ENCODE data around the gene NXPE1. TPM values are rescaled to one million over a fixed set of nuclear protein-coding genes. Genes with fewer than 3 reads are reported as not detected.
"Not testable (repeated sequence)": the region's sequence is repeated elsewhere in the genome, so short reads cannot be mapped to it uniquely, and the experiment has no call there.

NXPE1 gene
- total RNA-seq, 1 donor from 2014 or later = not detected

DNA sequence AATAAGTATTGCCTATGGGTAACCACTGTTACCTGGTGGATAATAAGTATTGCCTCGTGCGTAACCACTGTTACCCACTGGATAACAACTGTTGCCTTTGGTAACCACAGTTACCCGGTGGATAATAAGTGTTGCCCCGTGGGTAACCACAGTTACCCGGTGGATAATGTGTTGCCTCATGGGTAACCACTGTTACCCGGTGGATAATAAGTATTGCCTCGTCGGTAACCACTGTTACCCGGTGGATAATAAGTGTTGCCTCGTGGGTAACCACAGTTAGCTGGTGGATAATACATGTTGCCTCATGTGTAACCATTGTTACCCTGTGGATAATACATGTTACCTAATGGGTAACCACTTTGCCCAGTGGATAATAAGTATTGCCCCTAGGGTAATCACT lies 45.7 kb upstream of the NXPE1 start:
- H3K4me3 Mint-ChIP-seq (ENCODE audit: low read depth) = no peak overlapping the region
- H3K36me3 Mint-ChIP-seq (ENCODE audit: insufficient read depth) = no peaks in the 10 kb centered on the region
- DNase-seq (ENCODE audit: low spot score, unreplicated experiment) = no peak
- H3K27me3 Mint-ChIP-seq = no peaks in the 10 kb centered on the region
- H3K27ac Mint-ChIP-seq = no peak overlapping the region
- TF ChIP-seq, protein P1, sequence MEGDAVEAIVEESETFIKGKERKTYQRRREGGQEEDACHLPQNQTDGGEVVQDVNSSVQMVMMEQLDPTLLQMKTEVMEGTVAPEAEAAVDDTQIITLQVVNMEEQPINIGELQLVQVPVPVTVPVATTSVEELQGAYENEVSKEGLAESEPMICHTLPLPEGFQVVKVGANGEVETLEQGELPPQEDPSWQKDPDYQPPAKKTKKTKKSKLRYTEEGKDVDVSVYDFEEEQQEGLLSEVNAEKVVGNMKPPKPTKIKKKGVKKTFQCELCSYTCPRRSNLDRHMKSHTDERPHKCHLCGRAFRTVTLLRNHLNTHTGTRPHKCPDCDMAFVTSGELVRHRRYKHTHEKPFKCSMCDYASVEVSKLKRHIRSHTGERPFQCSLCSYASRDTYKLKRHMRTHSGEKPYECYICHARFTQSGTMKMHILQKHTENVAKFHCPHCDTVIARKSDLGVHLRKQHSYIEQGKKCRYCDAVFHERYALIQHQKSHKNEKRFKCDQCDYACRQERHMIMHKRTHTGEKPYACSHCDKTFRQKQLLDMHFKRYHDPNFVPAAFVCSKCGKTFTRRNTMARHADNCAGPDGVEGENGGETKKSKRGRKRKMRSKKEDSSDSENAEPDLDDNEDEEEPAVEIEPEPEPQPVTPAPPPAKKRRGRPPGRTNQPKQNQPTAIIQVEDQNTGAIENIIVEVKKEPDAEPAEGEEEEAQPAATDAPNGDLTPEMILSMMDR (IDR thresholded peaks at IDR 0.05; ENCODE audit: unreplicated experiment) = no peak
- H3K4me1 Mint-ChIP-seq (ENCODE audit: low read depth) = no peaks in the 10 kb centered on the region
- peaks cover 18% of the 10 kb centered on the region for H3K9me3 Mint-ChIP-seq (ENCODE audit: low read depth)

DNA sequence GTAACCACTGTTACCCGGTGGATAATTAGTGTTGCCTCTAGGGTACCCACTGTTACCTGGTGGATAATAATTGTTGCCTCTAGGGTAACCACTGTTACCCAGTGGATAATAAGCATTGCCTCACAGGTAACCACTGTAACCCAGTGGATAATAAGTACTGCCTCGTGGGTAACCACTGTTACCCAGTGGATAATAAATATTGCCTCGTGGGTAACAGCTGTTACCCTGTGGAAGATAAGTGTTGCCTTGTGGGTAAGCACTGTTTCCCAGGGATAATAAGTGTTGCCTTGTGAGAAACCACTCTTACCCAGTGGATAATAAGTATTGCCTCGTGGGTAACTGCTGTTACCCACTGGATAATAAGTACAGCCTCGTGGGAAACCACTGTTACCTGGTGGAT lies 45.2 kb upstream of the NXPE1 start:
- TF ChIP-seq, protein P1 (IDR thresholded peaks at IDR 0.05; ENCODE audit: unreplicated experiment) = no peak
- no peak for DNase-seq (ENCODE audit: low spot score, unreplicated experiment)
- H3K36me3 Mint-ChIP-seq (ENCODE audit: insufficient read depth) = no peaks in the 10 kb centered on the region
- no peak overlapping the region for H3K27ac Mint-ChIP-seq
- H3K4me3 Mint-ChIP-seq (ENCODE audit: low read depth) = no peak overlapping the region
- no peaks in the 10 kb centered on the region for H3K27me3 Mint-ChIP-seq
- peaks cover 16% of the 10 kb centered on the region for H3K9me3 Mint-ChIP-seq (ENCODE audit: low read depth)
- no peaks in the 10 kb centered on the region for H3K4me1 Mint-ChIP-seq (ENCODE audit: low read depth)

DNA sequence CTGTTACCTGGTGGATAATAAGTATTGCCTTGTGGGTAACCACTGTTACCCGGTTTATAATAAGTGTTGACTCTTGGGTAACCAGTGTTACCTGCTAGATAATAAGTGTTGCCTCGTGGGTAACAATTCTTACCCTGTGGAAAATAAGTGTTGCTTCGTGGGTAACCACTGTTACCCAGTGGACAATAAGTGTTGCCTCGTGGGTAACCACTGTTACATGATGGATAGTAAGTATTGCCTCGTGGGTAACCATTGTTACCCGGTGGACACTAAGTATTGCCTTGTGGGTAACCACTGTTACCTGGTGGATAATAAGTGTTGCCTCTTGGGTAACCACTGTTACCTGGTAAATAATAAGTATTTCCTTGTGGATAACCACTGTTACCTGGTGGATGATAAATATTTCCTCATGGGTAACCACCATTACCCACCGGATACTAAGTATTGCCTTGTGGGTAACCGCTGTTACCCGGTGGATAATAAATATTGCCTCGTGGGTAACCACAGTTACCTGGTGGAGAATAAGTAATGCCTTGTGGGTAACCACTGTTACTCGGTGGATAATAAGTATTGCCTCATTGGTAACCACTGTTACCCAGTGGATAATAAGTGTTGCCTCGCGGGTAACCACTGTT lies 44.6 kb upstream of the NXPE1 start:
- H3K27ac Mint-ChIP-seq = no peak overlapping the region
- no peak overlapping the region for H3K4me3 Mint-ChIP-seq (ENCODE audit: low read depth)
- TF ChIP-seq, protein P1 (IDR thresholded peaks at IDR 0.05; ENCODE audit: unreplicated experiment) = no peak
- no peak for DNase-seq (ENCODE audit: low spot score, unreplicated experiment)
- no peaks in the 10 kb centered on the region for H3K4me1 Mint-ChIP-seq (ENCODE audit: low read depth)
- no peaks in the 10 kb centered on the region for H3K27me3 Mint-ChIP-seq
- peaks cover 15% of the 10 kb centered on the region for H3K9me3 Mint-ChIP-seq (ENCODE audit: low read depth)
- no peaks in the 10 kb centered on the region for H3K36me3 Mint-ChIP-seq (ENCODE audit: insufficient read depth)

DNA sequence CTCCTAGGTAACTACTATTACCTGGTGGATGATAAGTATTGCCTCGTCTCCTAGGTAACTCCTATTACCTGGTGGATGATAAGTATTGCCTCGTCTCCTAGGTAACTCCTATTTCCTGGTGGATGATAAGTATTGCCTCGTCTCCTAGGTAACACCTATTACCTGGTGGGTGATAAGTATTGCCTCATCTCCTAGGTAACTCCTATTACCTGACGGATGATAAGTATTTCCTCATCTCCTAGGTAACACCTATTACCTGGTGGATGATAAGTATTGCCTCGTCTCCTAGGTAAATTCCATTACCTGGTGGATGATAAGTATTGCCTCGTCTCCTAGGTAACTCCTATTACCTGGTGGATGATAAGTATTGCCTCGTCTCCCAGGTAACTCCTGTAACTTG lies 43.5 kb upstream of the NXPE1 start:
- H3K9me3 Mint-ChIP-seq (ENCODE audit: low read depth) = peaks cover 15% of the 10 kb centered on the region
- not testable (repeated sequence) for H3K27me3 Mint-ChIP-seq; DNase-seq (ENCODE audit: low spot score, unreplicated experiment); H3K4me1 Mint-ChIP-seq (ENCODE audit: low read depth); H3K4me3 Mint-ChIP-seq (ENCODE audit: low read depth); H3K36me3 Mint-ChIP-seq (ENCODE audit: insufficient read depth); H3K27ac Mint-ChIP-seq

DNA sequence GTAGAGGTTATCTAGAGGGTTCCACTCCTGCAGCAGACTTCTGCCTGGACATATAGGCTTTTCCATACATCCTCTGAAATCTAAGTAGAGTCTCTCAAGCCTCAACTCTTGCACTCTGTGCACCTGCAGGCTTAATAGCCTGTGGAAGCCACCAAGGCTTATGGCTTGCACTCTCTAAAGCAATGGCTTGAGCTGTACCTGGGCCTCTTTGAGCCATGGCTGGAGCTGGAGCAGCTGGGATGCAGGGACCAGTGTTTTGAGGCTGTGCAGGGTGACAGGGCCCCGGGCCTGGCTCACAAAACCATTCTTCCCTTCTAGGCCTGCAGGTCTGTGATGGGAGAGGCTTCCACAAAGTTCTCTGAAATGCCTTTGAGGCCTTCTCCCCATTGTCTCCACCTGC lies 38.8 kb upstream of the NXPE1 start:
- H3K4me3 Mint-ChIP-seq (ENCODE audit: low read depth) = no peak overlapping the region
- no peaks in the 10 kb centered on the region for H3K4me1 Mint-ChIP-seq (ENCODE audit: low read depth)
- peaks cover 4% of the 10 kb centered on the region for H3K9me3 Mint-ChIP-seq (ENCODE audit: low read depth)
- no peaks in the 10 kb centered on the region for H3K27me3 Mint-ChIP-seq
- TF ChIP-seq, protein P1 (IDR thresholded peaks at IDR 0.05; ENCODE audit: unreplicated experiment) = no peak
- DNase-seq (ENCODE audit: low spot score, unreplicated experiment) = no peak
- no peak overlapping the region for H3K27ac Mint-ChIP-seq
- H3K36me3 Mint-ChIP-seq (ENCODE audit: insufficient read depth) = no peaks in the 10 kb centered on the region

DNA sequence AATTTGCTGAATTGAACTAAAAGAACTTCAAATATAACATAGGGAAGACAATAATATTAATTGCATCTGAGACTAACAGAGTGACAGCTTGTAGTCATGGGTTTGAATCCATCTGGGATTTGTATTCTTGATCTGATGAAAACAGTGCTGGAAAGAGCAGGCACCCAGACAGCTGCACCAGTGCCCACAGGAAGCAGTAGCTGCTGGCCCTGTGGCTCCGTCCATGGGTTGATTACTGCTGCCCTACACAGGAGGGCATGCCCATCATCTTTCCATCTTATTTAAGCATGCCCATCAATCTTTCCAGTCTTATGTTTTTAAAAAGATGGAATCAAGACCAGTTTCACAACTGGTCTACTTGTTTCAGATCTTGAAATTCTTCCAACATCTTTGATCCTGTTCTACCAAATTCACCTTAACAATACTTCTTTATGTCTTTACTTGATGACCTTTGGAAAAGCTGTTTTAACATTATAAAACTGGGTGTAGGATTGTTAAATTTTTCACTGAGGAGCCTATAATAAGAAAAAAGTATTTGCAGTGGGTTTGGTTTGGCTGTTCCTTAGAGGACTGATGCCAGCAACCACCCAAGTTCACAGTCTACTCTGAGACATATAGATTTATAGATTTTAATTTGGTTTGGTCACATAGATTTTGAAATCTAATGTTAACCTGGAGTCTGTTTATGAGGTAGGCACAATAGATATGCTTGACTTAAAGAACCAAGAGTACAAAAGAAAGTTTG lies 36.7 kb upstream of the NXPE1 start:
- TF ChIP-seq, protein P1 (IDR thresholded peaks at IDR 0.05; ENCODE audit: unreplicated experiment) = no peak
- Mint-ChIP-seq H3K27ac (no peak overlapping the region), H3K9me3 (ENCODE audit: low read depth) (no peaks in the 10 kb centered on the region), H3K36me3 (ENCODE audit: insufficient read depth) (no peaks in the 10 kb centered on the region), H3K4me3 (ENCODE audit: low read depth) (no peak overlapping the region), H3K27me3 (peaks cover 3% of the 10 kb centered on the region), H3K4me1 (ENCODE audit: low read depth) (no peaks in the 10 kb centered on the region)
- DNase-seq (ENCODE audit: low spot score, unreplicated experiment) = no peak

Data from progenitor cell of endocrine pancreas (in vitro differentiated cells).